ENCODE measurements around the gene SERPING1.

GRCh38 chr11:57562596-57562995 is 34.9 kb upstream of the SERPING1 start:
- TF ChIP-seq POLR2AphosphoS5 (IDR thresholded peaks at IDR 0.05; ENCODE audit: low read depth, low read length) (no peak), TAF1 (IDR thresholded peaks at IDR 0.05; ENCODE audit: borderline replicate concordance, insufficient read depth, low read length) (no peak), SIN3A (IDR thresholded peaks at IDR 0.05; ENCODE audit: borderline replicate concordance, insufficient read depth, low read length) (no peak), FOXP2 (optimal IDR thresholded peaks at IDR 0.05; ENCODE audit: borderline replicate concordance, extremely low read depth, extremely low read length, insufficient read depth) (no peak)
- TF ChIP-seq, protein P1, sequence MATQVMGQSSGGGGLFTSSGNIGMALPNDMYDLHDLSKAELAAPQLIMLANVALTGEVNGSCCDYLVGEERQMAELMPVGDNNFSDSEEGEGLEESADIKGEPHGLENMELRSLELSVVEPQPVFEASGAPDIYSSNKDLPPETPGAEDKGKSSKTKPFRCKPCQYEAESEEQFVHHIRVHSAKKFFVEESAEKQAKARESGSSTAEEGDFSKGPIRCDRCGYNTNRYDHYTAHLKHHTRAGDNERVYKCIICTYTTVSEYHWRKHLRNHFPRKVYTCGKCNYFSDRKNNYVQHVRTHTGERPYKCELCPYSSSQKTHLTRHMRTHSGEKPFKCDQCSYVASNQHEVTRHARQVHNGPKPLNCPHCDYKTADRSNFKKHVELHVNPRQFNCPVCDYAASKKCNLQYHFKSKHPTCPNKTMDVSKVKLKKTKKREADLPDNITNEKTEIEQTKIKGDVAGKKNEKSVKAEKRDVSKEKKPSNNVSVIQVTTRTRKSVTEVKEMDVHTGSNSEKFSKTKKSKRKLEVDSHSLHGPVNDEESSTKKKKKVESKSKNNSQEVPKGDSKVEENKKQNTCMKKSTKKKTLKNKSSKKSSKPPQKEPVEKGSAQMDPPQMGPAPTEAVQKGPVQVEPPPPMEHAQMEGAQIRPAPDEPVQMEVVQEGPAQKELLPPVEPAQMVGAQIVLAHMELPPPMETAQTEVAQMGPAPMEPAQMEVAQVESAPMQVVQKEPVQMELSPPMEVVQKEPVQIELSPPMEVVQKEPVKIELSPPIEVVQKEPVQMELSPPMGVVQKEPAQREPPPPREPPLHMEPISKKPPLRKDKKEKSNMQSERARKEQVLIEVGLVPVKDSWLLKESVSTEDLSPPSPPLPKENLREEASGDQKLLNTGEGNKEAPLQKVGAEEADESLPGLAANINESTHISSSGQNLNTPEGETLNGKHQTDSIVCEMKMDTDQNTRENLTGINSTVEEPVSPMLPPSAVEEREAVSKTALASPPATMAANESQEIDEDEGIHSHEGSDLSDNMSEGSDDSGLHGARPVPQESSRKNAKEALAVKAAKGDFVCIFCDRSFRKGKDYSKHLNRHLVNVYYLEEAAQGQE (IDR thresholded peaks at IDR 0.05; ENCODE audit: insufficient read depth in 1 of 2, low read depth in 2 of 2, low read length in 2 of 2) = no peak

All from PFSK-1 (cell line).